Omental fat pad (tissue), 4 donors: ENCODE data around the gene DTX3L. TPM values are rescaled to one million over a fixed set of nuclear protein-coding genes. Genes with fewer than 3 reads are reported as not detected.

Experiments used
- ATAC-seq: fragments of 150-250 bp; one replicate; pipeline ENCODE4 v1.9.1; 2016; ENCODE audit warnings: mild to moderate bottlenecking, moderate library complexity; ENCODE audit not compliant: low FRiP score
- DNase-seq: peaks from one replicate; pipeline ENCODE4 v3.0.0-alpha.2; 2019; ENCODE audit warnings: low spot score
- total RNA-seq, 4 donors: library from RNA; depleted of rRNA; stranded (reverse); fragments of >200 nt; gene quantifications; one replicate each; pipeline ENCODE4 v1.1.0, GENCODE V29; 2016
- TF ChIP-seq, protein P1 (sequence below), 3 donors: fragments of 450-650 bp; IDR thresholded peaks; one replicate each; pipeline ENCODE4 v1.5.1; 2016 to 2017; ENCODE audit warnings: antibody characterized with exemption in 3 of 3, mild to moderate bottlenecking in 3 of 3, moderate library complexity in 2 of 3

DTX3L gene
- 10 to 100 TPM; 24.0 to 60.2 (median 38.0) TPM for total RNA-seq

DNA sequence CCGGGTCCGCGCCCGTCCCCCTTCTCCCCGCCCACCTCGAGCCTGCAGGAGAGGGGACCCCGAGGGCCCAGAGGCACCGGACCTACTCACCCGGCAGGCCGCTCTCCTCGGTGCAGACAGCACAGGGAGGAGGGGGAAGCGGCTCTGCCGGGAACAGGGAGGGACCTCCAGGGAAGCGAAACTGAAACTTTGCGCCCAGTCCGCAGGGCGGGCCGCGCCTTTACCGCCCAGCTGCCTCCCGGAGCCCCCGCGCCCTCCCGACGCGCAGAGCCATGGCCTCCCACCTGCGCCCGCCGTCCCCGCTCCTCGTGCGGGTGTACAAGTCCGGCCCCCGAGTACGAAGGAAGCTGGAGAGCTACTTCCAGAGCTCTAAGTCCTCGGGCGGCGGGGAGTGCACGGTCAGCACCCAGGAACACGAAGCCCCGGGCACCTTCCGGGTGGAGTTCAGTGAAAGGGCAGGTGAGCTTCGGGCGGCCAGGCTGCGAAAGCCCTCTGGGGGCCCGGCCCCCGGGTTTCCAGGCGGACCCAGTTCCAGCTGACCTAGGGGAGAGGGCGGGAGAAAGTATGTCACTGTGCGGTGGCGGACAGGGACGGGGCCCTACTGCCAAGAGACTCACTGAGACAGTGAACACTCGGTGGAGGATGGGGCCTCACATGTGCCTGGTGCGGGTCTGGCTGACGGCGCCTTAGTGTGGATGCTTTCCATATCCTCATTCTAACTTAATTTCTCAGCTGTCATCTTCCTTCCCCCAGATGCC, at the start of gene DTX3L, which contains the start of gene PARP9:
Gene DTX3L, plus strand, starts transcription at position 184 of the 758 bp plus-strand sequence. Its CDS starts 89 bp downstream, at position 273.
Gene PARP9, minus strand, starts transcription at position 146 of the 758 bp plus-strand sequence. CDS start 4,680 bp downstream, outside the sequence.
- TF ChIP-seq, protein P1, sequence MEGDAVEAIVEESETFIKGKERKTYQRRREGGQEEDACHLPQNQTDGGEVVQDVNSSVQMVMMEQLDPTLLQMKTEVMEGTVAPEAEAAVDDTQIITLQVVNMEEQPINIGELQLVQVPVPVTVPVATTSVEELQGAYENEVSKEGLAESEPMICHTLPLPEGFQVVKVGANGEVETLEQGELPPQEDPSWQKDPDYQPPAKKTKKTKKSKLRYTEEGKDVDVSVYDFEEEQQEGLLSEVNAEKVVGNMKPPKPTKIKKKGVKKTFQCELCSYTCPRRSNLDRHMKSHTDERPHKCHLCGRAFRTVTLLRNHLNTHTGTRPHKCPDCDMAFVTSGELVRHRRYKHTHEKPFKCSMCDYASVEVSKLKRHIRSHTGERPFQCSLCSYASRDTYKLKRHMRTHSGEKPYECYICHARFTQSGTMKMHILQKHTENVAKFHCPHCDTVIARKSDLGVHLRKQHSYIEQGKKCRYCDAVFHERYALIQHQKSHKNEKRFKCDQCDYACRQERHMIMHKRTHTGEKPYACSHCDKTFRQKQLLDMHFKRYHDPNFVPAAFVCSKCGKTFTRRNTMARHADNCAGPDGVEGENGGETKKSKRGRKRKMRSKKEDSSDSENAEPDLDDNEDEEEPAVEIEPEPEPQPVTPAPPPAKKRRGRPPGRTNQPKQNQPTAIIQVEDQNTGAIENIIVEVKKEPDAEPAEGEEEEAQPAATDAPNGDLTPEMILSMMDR (IDR thresholded peaks at IDR 0.05) = no peak
- peak; percentile 98 for ATAC-seq
- peak; percentile 45 for DNase-seq

DNA sequence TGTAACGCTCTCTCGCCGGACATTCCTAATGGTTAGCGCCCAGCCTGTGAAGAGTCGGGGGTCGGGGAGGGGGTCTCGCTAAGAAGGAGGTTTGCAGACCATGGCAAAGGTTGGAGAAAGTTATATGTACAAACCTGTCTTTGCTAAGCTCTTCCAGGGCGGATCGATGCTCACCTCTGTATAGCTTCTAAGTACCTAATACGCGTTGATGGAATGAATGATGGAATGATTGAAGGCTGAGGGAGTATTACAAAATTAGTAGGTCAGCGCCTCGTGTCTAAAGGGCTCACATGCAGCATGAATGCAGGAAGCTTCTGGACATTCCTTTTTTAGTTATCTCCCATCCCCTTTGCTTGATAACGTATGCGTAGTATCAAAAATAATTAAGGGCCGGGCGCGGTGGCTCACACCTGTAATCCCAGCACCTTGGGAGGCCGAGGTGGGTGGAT, 49.1 kb upstream of the DTX3L start:
- TF ChIP-seq, protein P1 (IDR thresholded peaks at IDR 0.05) = no peak
- ATAC-seq (no peak), DNase-seq (no peak)

DNA sequence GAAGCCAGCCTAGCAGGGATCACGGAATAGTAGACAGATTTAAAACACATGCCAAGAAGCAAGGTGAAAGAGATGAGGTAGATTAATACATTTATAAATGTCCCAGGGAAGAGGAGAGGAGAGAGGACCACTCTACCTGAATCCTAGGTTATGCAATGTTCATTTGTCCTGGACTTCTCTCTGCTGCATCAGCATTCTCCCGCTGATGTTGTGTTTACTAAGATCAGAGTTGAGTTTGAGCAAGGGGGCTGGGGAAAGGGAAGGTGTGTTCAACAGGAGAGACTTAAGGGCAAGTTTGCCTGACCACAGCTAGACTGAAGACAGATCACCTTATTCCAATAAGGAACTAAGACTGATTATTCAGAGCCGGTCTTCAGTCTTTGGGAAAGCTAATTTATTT, 48.3 kb upstream of the DTX3L start:
- TF ChIP-seq, protein P1 (IDR thresholded peaks at IDR 0.05) = no peak
- DNase-seq (no peak), ATAC-seq (no peak)

DNA sequence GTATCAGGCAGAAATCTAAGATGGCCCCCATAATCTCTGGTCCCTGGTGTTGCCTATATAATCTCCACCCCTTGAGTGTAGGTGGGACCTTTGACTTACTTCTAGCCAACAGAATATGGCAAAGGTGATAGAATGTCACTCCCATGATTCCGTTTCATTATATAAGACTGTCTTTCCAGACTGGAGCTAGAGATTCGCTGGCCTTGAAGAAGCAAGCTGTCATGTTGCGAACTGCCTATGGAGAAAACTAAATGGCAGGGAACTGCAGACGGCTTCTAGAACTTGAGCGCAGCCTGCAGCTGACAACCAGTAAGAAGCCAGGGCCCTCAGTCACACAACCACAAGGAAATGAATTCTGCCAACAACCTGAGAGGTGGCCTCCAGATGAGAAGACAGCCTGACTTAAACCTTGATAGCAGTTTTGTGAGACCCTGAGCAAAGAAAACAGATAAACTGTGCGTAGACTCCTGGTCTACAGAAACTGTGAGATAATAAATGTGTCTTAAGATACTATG, 47.2 kb upstream of the DTX3L start:
- ATAC-seq = no peak
- no peak for DNase-seq
- TF ChIP-seq, protein P1 (IDR thresholded peaks at IDR 0.05) = no peak

DNA sequence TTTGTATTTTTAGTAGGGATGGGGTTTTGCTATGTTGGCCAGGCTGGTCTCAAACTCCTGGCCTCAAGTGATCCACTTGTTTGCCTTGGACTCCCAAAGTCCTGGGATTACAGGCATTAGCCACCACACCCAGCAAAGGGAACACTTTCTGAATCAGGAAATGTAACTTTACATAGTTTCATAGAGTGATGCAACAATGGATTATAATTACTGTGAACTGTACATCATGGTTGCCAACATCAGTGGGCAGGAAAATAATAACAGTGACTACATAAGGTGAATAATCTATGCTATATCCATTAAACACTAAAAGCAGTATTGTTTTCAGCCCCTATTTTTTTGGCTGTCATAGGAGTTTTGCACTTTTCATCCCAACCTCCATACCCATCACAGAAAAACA, 44.4 kb upstream of the DTX3L start:
- no peak for ATAC-seq
- TF ChIP-seq, protein P1 (IDR thresholded peaks at IDR 0.05) = no peak
- DNase-seq = no peak

DNA sequence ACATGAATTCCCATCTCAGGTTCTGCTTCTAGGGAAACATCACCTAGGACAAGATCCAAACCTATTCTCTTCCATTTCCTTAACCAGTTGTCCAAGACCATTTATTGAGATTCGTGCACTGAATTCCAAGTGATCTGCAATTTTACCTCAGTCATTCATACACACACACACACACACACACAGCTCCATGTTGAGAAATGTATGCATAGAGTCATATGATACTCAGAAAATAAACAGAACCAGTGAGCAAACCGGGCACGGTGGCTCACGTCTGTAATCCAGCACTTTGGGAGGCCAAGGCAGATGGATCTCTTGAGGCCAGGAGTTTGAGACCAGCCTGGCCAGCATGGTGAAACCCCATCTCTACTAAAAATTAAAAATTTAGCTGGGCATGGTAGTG, 43.3 kb upstream of the DTX3L start:
- TF ChIP-seq, protein P1 (IDR thresholded peaks at IDR 0.05) = no peak
- ATAC-seq (no peak), DNase-seq (no peak)

DNA sequence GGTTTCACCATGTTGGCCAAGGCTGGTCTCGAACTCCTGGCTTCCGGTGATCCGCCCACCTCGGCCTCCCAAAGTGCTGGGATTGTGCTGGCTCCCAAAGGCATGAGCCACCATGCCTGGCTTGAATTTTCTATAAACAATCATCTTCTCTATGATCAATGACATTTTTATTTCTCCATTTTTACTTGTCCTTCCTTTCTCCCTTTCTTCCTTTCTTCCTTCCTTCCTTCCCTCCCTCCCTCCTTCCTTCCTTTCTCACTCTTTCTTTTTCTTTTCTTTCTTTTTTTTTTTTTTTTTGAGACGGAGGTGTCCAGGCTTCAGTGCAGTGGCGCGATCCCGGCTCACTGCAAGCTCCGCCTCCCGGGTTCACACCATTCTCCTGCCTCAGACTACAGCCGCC, 40.8 kb upstream of the DTX3L start:
- ATAC-seq (no peak), DNase-seq (no peak)
- TF ChIP-seq, protein P1 (IDR thresholded peaks at IDR 0.05) = no peak
